Neural cell (in vitro differentiated cells): Measurements from ENCODE around the gene OXLD1. TPM values are rescaled to one million over a fixed set of nuclear protein-coding genes. Genes with fewer than 3 reads are reported as not detected.

Experiments used
- H2AFZ ChIP-seq: fragments of 200-600, 300-800 bp; sonication (generic), shearing (Covaris generic); 2 replicates; pipeline ENCODE4 v1.6.0; 2014; ENCODE audit warnings: low read depth, mild to moderate bottlenecking, antibody characterized with exemption, low read length, moderate library complexity
- H3F3A ChIP-seq: fragments of 200-600 bp; shearing (Covaris generic); 2 replicates; pipeline ENCODE4 v1.6.1; 2016; ENCODE audit warnings: mild to moderate bottlenecking, moderate library complexity, mixed read lengths, antibody characterized with exemption, low read length; ENCODE audit not compliant: insufficient read depth, poor library complexity, severe bottlenecking
- H3K27ac ChIP-seq: fragments of 200-600, 300-800 bp; sonication (generic), shearing (Covaris generic); 2 replicates; pipeline ENCODE4 v1.5.1; 2014; ENCODE audit warnings: mild to moderate bottlenecking, low read length, moderate library complexity
- H3K27me3 ChIP-seq: fragments of 300-800, 200-600 bp; sonication (generic), shearing (Covaris generic); 2 replicates; pipeline ENCODE4 v1.6.0; 2014; ENCODE audit warnings: mild to moderate bottlenecking, low read depth, low read length, moderate library complexity; ENCODE audit not compliant: insufficient read depth
- H3K36me3 ChIP-seq: fragments of 300-800, 200-600 bp; sonication (generic), shearing (Covaris generic); 2 replicates; pipeline ENCODE4 v1.5.1; 2014; ENCODE audit warnings: mild to moderate bottlenecking, antibody characterized with exemption, low read length, moderate library complexity; ENCODE audit not compliant: insufficient read depth
- H3K4me2 ChIP-seq: fragments of 300-800, 200-600 bp; sonication (generic), shearing (Covaris generic); 2 replicates; pipeline ENCODE4 v1.6.0; 2014; ENCODE audit warnings: mild to moderate bottlenecking, low read length
- H3K4me3 ChIP-seq: fragments of 300-800, 200-600 bp; sonication (generic), shearing (Covaris generic); 2 replicates; pipeline ENCODE4 v1.5.1; 2014; ENCODE audit warnings: mild to moderate bottlenecking, low read length, moderate library complexity
- H3K79me2 ChIP-seq: fragments of 200-600 bp; shearing (Covaris generic); replicated peaks from 2 replicates; pipeline ENCODE4 v1.6.0; 2014; ENCODE audit warnings: mild to moderate bottlenecking, low read length, moderate library complexity; ENCODE audit not compliant: insufficient read depth
- H3K9ac ChIP-seq: fragments of 300-800, 200-600 bp; sonication (generic), shearing (Covaris generic); 2 replicates; pipeline ENCODE4 v1.6.1; 2016; ENCODE audit warnings: mild to moderate bottlenecking, low read length, mixed read lengths
- H3K9me2 ChIP-seq: fragments of 200-600 bp; shearing (Covaris generic); 2 replicates; pipeline ENCODE4 v1.6.1; 2016; ENCODE audit warnings: mild to moderate bottlenecking, low read length, mixed read lengths; ENCODE audit not compliant: insufficient read depth
- H3K9me3 ChIP-seq: fragments of 200-600, 300-800 bp; sonication (generic), shearing (Covaris generic); 2 replicates; pipeline ENCODE4 v1.6.1; 2016; ENCODE audit warnings: mild to moderate bottlenecking, mixed run types, low read length, moderate library complexity, mixed read lengths
- H4K20me1 ChIP-seq: fragments of 200-600 bp; shearing (Covaris generic); 2 replicates; pipeline ENCODE4 v1.6.1; 2016; ENCODE audit warnings: mild to moderate bottlenecking, mixed run types; ENCODE audit not compliant: insufficient read depth
- EP300 ChIP-seq: fragments of 450-650 bp; conservative IDR thresholded peaks from 2 replicates; pipeline ENCODE4 v1.6.1; 2014; ENCODE audit warnings: antibody characterized with exemption, mild to moderate bottlenecking, moderate library complexity; ENCODE audit not compliant: poor library complexity, severe bottlenecking
- EZH2 ChIP-seq: fragments of 200-600, 300-800 bp; shearing (Covaris generic), sonication (generic); IDR thresholded peaks from 2 replicates; pipeline ENCODE4 v1.6.1; 2014; ENCODE audit warnings: antibody characterized with exemption, low read length, borderline replicate concordance, mild to moderate bottlenecking; ENCODE audit not compliant: insufficient read depth, poor library complexity, severe bottlenecking
- MXI1 ChIP-seq: fragments of 450-650 bp; conservative IDR thresholded peaks from 2 replicates; pipeline ENCODE4 v1.6.1; 2014; ENCODE audit warnings: antibody characterized with exemption, mild to moderate bottlenecking; ENCODE audit not compliant: poor library complexity, severe bottlenecking
- POLR2AphosphoS5 ChIP-seq: IDR thresholded peaks from 2 replicates; pipeline ENCODE4 v1.6.1; 2012
- RAD21 ChIP-seq: fragments of 450-650 bp; conservative IDR thresholded peaks from 2 replicates; pipeline ENCODE4 v1.6.1; 2014; ENCODE audit warnings: antibody characterized with exemption, mild to moderate bottlenecking, moderate library complexity
- SMC3 ChIP-seq: fragments of 450-650 bp; conservative IDR thresholded peaks from 2 replicates; pipeline ENCODE4 v1.6.1; 2014; ENCODE audit warnings: antibody characterized with exemption, mild to moderate bottlenecking, moderate library complexity; ENCODE audit not compliant: poor library complexity
- TAF1 ChIP-seq: IDR thresholded peaks from 2 replicates; pipeline ENCODE4 v1.6.1; 2012; ENCODE audit warnings: low read depth
- polyA plus RNA-seq: library from polyadenylated mRNA; depleted of rRNA; stranded (reverse); fragments of >200 nt; gene quantifications from 2 replicates; pipeline ENCODE4 v1.2.3, GENCODE V29; 2014
- TF ChIP-seq, protein P1 (sequence below): IDR thresholded peaks from 2 replicates; pipeline ENCODE4 v1.6.1; 2012; ENCODE audit warnings: borderline replicate concordance
- TF ChIP-seq, protein P2 (sequence below): fragments of 450-650 bp; IDR thresholded peaks from 2 replicates; pipeline ENCODE4 v1.5.1; 2014; ENCODE audit warnings: antibody characterized with exemption, mild to moderate bottlenecking, moderate library complexity; ENCODE audit not compliant: poor library complexity, severe bottlenecking

The OXLD1 gene
- polyA plus RNA-seq, 1 donor from 2014 or later: 61.0 TPM

DNA sequence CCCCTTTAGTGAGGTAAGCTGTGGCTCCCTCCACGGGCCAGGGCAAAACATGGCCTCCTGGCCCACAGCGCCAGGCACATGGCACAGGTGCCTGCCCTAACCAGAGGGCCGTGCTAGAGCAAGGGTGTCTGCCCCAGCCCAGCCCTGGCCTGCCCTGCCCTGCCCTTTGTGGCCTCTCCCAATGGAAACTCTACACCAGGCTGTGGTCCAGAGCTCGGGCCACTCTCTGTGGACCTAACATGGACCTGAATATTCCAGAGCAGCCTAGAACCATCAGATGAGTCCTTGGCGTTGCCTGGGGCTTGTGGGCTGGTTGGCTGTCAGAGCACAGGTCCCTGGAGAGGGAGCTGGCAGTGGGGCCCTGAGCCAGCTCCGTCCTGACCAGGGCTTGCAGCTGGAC is 28.8 kb upstream of the OXLD1 start:
- no peak for TF ChIP-seq RAD21
- TF ChIP-seq, protein P1, sequence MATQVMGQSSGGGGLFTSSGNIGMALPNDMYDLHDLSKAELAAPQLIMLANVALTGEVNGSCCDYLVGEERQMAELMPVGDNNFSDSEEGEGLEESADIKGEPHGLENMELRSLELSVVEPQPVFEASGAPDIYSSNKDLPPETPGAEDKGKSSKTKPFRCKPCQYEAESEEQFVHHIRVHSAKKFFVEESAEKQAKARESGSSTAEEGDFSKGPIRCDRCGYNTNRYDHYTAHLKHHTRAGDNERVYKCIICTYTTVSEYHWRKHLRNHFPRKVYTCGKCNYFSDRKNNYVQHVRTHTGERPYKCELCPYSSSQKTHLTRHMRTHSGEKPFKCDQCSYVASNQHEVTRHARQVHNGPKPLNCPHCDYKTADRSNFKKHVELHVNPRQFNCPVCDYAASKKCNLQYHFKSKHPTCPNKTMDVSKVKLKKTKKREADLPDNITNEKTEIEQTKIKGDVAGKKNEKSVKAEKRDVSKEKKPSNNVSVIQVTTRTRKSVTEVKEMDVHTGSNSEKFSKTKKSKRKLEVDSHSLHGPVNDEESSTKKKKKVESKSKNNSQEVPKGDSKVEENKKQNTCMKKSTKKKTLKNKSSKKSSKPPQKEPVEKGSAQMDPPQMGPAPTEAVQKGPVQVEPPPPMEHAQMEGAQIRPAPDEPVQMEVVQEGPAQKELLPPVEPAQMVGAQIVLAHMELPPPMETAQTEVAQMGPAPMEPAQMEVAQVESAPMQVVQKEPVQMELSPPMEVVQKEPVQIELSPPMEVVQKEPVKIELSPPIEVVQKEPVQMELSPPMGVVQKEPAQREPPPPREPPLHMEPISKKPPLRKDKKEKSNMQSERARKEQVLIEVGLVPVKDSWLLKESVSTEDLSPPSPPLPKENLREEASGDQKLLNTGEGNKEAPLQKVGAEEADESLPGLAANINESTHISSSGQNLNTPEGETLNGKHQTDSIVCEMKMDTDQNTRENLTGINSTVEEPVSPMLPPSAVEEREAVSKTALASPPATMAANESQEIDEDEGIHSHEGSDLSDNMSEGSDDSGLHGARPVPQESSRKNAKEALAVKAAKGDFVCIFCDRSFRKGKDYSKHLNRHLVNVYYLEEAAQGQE: no peak
- Histone ChIP-seq H3K4me3 (no peak overlapping the region), H2AFZ (no peak overlapping the region), H4K20me1 (no peaks in the 10 kb centered on the region), H3F3A (no peaks in the 10 kb centered on the region), H3K9me3 (no peaks in the 10 kb centered on the region), H3K9ac (no peak overlapping the region), H3K36me3 (peaks cover 5% of the 10 kb centered on the region), H3K79me2 (no peaks in the 10 kb centered on the region), H3K4me2 (no peak overlapping the region), H3K9me2 (no peaks in the 10 kb centered on the region), H3K27me3 (no peaks in the 10 kb centered on the region), H3K27ac (no peak overlapping the region)

DNA sequence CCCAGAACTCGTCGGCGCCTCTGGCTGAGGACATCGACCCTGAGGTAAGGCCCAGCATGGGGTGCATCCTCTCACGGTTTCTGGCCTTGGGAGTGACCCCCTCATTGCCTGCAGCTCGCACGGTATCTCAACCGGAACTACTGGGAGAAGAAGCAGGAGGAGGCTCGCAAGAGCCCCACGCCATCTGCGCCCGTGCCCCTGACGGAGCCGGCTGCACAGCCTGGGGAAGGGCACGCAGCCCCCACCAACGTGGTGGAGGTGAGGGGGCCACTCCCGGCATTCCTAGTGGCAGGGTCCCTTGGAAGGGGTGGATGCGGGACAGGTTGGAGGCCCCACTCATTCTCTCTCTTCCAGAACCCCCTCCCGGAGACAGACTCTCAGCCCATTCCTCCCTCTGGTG is 28.4 kb upstream of the OXLD1 start:
- Histone ChIP-seq H3K9ac (no peak overlapping the region), H3K4me2 (no peak overlapping the region), H3K36me3 (peaks cover 5% of the 10 kb centered on the region), H4K20me1 (no peaks in the 10 kb centered on the region), H2AFZ (no peak overlapping the region), H3F3A (no peaks in the 10 kb centered on the region), H3K4me3 (no peak overlapping the region), H3K27ac (no peak overlapping the region), H3K9me2 (no peaks in the 10 kb centered on the region), H3K27me3 (no peaks in the 10 kb centered on the region), H3K79me2 (no peaks in the 10 kb centered on the region), H3K9me3 (no peaks in the 10 kb centered on the region)
- no peak for TF ChIP-seq RAD21
- no peak for TF ChIP-seq EP300
- TF ChIP-seq, protein P1: no peak
- TF ChIP-seq MXI1: no peak
- no peak for TF ChIP-seq EZH2
- no peak for TF ChIP-seq POLR2AphosphoS5
- TF ChIP-seq SMC3: no peak
- TF ChIP-seq TAF1: no peak
- TF ChIP-seq, protein P2, sequence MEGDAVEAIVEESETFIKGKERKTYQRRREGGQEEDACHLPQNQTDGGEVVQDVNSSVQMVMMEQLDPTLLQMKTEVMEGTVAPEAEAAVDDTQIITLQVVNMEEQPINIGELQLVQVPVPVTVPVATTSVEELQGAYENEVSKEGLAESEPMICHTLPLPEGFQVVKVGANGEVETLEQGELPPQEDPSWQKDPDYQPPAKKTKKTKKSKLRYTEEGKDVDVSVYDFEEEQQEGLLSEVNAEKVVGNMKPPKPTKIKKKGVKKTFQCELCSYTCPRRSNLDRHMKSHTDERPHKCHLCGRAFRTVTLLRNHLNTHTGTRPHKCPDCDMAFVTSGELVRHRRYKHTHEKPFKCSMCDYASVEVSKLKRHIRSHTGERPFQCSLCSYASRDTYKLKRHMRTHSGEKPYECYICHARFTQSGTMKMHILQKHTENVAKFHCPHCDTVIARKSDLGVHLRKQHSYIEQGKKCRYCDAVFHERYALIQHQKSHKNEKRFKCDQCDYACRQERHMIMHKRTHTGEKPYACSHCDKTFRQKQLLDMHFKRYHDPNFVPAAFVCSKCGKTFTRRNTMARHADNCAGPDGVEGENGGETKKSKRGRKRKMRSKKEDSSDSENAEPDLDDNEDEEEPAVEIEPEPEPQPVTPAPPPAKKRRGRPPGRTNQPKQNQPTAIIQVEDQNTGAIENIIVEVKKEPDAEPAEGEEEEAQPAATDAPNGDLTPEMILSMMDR: no peak
